HepG2 (cell line): ENCODE results near the gene KCNMA1. TPM values are rescaled to one million over a fixed set of nuclear protein-coding genes. Genes with fewer than 3 reads are reported as not detected.

Experiments used
- ATAC-seq: fragments of 200-7000 bp; cut with Tn5 transposase; 3 replicates; pipeline ENCODE4 v1.9.1; 2020; ENCODE audit warnings: mild to moderate bottlenecking, moderate library complexity
- BruUV-seq: library from RNA; stranded (reverse); fragments of 400-500 nt; replicated peaks from 2 replicates; lab custom pipeline; 2021; lab: Mats Ljungman, UMichigan
- CTCF ChIA-PET: fragments of 300-600 bp; formaldehyde crosslinking; extraction: SDS; loops from one replicate; lab custom pipeline; 2021; ENCODE audit warnings: low total read pairs, inconsistent platforms, low intra/inter-chr PET ratio; lab: Yijun Ruan, JAX
- POLR2A ChIA-PET: fragments of 350-600 bp; sonication (Branson Sonifier 250); formaldehyde crosslinking; loops from one replicate; lab custom pipeline; 2020; ENCODE audit warnings: antibody characterized with exemption, inconsistent platforms; lab: Yijun Ruan, JAX
- DNase-seq: peaks from one replicate; pipeline ENCODE4 v3.0.0-alpha.2; 2015; ENCODE audit warnings: low spot score
- FAIRE-seq: peaks from 3 replicates; lab custom pipeline; 2011; peaks lifted over from hg19 to GRCh38; lab: Jason Lieb, UNC
- H2AFZ ChIP-seq: one replicate; pipeline ENCODE4 v1.6.1; 2011; ENCODE audit warnings: low read length, inconsistent platforms
- H3K27ac ChIP-seq: fragments of 300-600 bp; 3 replicates; pipeline ENCODE4 v1.8.0; 2011; ENCODE audit warnings: mixed run types, mild to moderate bottlenecking, mixed read lengths, low read length, inconsistent platforms; ENCODE audit not compliant: insufficient read depth; ENCODE audit errors: extremely low read length
- H3K27me3 ChIP-seq, 2 experiments: fragments of 200-600 bp in 1 of 2; 2 replicates in 1 of 2; 3 replicates in 1 of 2; pipeline versions ENCODE4 v1.6.0 to v1.8.0; 2011; ENCODE audit warnings: low read length in 2 of 2, mild to moderate bottlenecking in 2 of 2, moderate library complexity in 2 of 2, inconsistent platforms in 1 of 2; ENCODE audit not compliant: insufficient read depth in 2 of 2, control insufficient read depth in 1 of 2
- H3K36me3 ChIP-seq, 2 experiments: fragments of 200-600 bp in 1 of 2; replicated peaks in 1 of 2; 2 replicates in 1 of 2; 3 replicates in 1 of 2; pipeline versions ENCODE4 v1.5.1 to v1.8.0; 2011; ENCODE audit warnings: low read length in 2 of 2, inconsistent platforms in 1 of 2; ENCODE audit not compliant: insufficient read depth in 2 of 2, control insufficient read depth in 1 of 2
- H3K4me1 ChIP-seq: 2 replicates; pipeline ENCODE4 v1.5.1; 2012; ENCODE audit warnings: low read length, inconsistent platforms; ENCODE audit not compliant: insufficient read depth
- H3K4me2 ChIP-seq: 2 replicates; pipeline ENCODE4 v1.6.0; 2011; ENCODE audit warnings: low read depth, low read length, inconsistent platforms
- H3K4me3 ChIP-seq, 3 experiments: fragments of 200-600 bp in 1 of 3; sonication (generic), shearing (Covaris generic) in 1 of 3; replicated peaks in 1 of 3; 2 replicates each; pipeline ENCODE4 v1.5.1; 2011 to 2016; ENCODE audit warnings: low read length in 3 of 3, inconsistent platforms in 2 of 3, low read depth in 2 of 3, mild to moderate bottlenecking in 2 of 3, control low read depth in 1 of 3, mixed read lengths in 1 of 3; ENCODE audit not compliant: insufficient read depth in 1 of 3
- H3K79me2 ChIP-seq: one replicate; pipeline ENCODE4 v1.6.1; 2011; ENCODE audit warnings: low read length, inconsistent platforms; ENCODE audit not compliant: insufficient read depth
- H3K9ac ChIP-seq: 2 replicates; pipeline ENCODE4 v1.6.0; 2011; ENCODE audit warnings: mild to moderate bottlenecking, low read depth, low read length, inconsistent platforms; ENCODE audit not compliant: insufficient read depth
- H3K9me3 ChIP-seq: 2 replicates; pipeline ENCODE4 v1.5.1; 2012; ENCODE audit warnings: mild to moderate bottlenecking, low read length
- H4K20me1 ChIP-seq: 2 replicates; pipeline ENCODE4 v1.6.0; 2011; ENCODE audit warnings: inconsistent platforms, mild to moderate bottlenecking, low read length, moderate library complexity; ENCODE audit not compliant: insufficient read depth
- HNF4A ChIP-seq: sonication (generic); formaldehyde crosslinking; IDR thresholded peaks from 2 replicates; pipeline ENCODE4 v1.4.0; 2020; ENCODE audit warnings: missing genetic modification reagents
- KDM5B ChIP-seq: sonication (generic); formaldehyde crosslinking; IDR thresholded peaks from 2 replicates; pipeline ENCODE4 v1.4.0; 2020; ENCODE audit warnings: missing genetic modification reagents, mild to moderate bottlenecking, borderline replicate concordance
- KLF9 ChIP-seq: IDR thresholded peaks from 2 replicates; pipeline ENCODE4 v1.6.1; 2016; ENCODE audit warnings: low read depth
- NFE2 ChIP-seq: sonication (generic); formaldehyde crosslinking; IDR thresholded peaks from 2 replicates; pipeline ENCODE4 v1.4.0; 2020; ENCODE audit warnings: missing genetic modification reagents
- YEATS4 ChIP-seq: sonication (generic); formaldehyde crosslinking; IDR thresholded peaks from 2 replicates; pipeline ENCODE4 v1.4.0; 2020; ENCODE audit warnings: missing genetic modification reagents, borderline replicate concordance
- ZNF260 ChIP-seq: sonication (generic); formaldehyde crosslinking; IDR thresholded peaks from 2 replicates; pipeline ENCODE4 v1.4.0; 2020; ENCODE audit warnings: missing genetic modification reagents, low read depth, mild to moderate bottlenecking, borderline replicate concordance
- ZNF292 ChIP-seq: sonication (generic); formaldehyde crosslinking; IDR thresholded peaks from 2 replicates; pipeline ENCODE4 v1.8.1; 2022; ENCODE audit warnings: mild to moderate bottlenecking, low read depth, missing genetic modification reagents, borderline replicate concordance
- ZNF550 ChIP-seq: sonication (generic); formaldehyde crosslinking; IDR thresholded peaks from 2 replicates; pipeline ENCODE4 v1.4.0; 2020; ENCODE audit warnings: mild to moderate bottlenecking, missing genetic modification reagents, borderline replicate concordance
- ZNF615 ChIP-seq: sonication (generic); formaldehyde crosslinking; IDR thresholded peaks from 2 replicates; pipeline ENCODE4 v1.5.0; 2020; ENCODE audit warnings: mild to moderate bottlenecking, missing genetic modification reagents, borderline replicate concordance
- ZNF781 ChIP-seq: sonication (generic); formaldehyde crosslinking; IDR thresholded peaks from 2 replicates; pipeline ENCODE4 v1.5.1; 2020; ENCODE audit warnings: borderline replicate concordance, mild to moderate bottlenecking, missing genetic modification reagents; ENCODE audit errors: not compliant biosample characterization
- ZNF841 ChIP-seq: sonication (generic); formaldehyde crosslinking; IDR thresholded peaks from 2 replicates; pipeline ENCODE4 v1.8.1; 2023; ENCODE audit warnings: missing genetic modification reagents, borderline replicate concordance
- WGBS: methylation state at CpG from one replicate; pipeline ENCODE4 v1.1.6; 2017; ENCODE audit warnings: low lambda C conversion rate; 5-methylcytosine and 5-hydroxymethylcytosine counted together
- in situ Hi-C: cut with HindIII; loops from 2 replicates; pipeline ENCODE4 v1.10.0; 2017; ENCODE audit warnings: low pct_unique_long_range_greater_than_20kb; ENCODE audit not compliant: extremely low pct_ligation_motif_present
- intact Hi-C: fragments of 100-400 bp; cut with micrococcal nuclease; formaldehyde crosslinking; loops from one replicate; pipeline ENCODE4 v1.10.0; 2022; ENCODE audit not compliant: unreplicated experiment
- polyA plus RNA-seq, 8 experiments: library from polyadenylated mRNA; depleted of rRNA in 3 of 8; stranded (reverse) in 7 of 8; unstranded in 1 of 8; fragments of >200 nt; fragmentation: Illumina TruSeq in 4 of 8; extraction: Trizol in 4 of 8; gene quantifications; 2 replicates each; pipeline versions ENCODE4 v1.2.1 to v1.2.3, GENCODE V29; 2011 to 2016; ENCODE audit warnings: low read depth in 4 of 8, missing spikeins in 1 of 8, mixed read lengths in 1 of 8; ENCODE audit not compliant: insufficient read depth in 1 of 8
- total RNA-seq, 5 experiments: library from RNA; depleted of rRNA; stranded (reverse); fragments of >200 nt; fragmentation: Illumina TruSeq; extraction: Trizol; gene quantifications; 2 replicates each; pipeline ENCODE4 v1.2.3, GENCODE V29; 2016; ENCODE audit warnings: low read depth in 1 of 5
- TF ChIP-seq, protein P1 (sequence below): sonication (generic); formaldehyde crosslinking; IDR thresholded peaks from 2 replicates; pipeline ENCODE4 v1.4.0; 2020; ENCODE audit warnings: missing genetic modification reagents, borderline replicate concordance

The KCNMA1 gene
- total and polyA plus RNA-seq, 2 of the 13 experiments (the other 11 are each of a cell fraction or from before 2014, with no cell fraction given) = 0.02 TPM; not detected in 1

DNA sequence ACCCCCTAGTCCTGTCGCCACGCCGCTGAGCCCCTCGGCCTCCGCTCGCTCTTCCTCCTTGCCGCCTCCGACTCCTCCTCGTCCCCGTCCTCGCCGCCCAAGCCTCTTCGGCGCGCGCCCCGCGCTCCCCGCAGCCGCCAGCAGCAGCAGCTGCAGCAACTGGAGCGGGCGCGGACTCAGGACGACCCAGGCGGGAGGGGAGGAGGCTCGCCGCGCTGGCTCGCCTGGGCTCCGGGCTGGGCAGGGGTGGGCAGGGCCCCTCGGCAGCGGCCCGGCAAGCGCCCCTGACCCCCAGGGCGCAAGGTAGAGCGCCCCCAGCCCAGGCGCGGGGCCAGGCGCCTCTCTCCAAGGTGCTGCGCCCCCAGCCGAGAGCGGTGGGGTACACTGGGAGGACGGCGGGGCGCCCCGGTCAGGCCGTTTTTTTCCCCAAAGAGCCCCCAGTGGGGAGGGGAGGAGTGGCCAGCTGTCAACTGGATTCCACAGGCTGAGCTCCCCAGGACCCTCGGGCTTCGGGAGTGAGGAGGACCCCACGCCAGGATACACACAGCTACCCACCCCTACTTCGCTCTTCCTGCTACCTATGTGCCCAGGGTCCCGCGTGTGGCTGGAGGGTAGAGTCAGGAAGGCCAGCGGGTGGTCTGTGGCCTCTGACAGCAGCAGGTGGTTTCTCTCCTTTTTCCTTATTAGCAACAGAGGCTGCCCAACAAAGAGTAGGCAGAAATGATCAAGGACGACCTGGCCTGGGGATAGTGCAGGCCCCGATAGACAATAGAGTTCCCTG, 903 bp upstream of the KCNMA1 start:
- no peak overlapping the region for H3K4me2 ChIP-seq
- H3K27ac ChIP-seq = no peak overlapping the region
- DNase-seq = no peak
- ChIA-PET POLR2A (no interaction called here), CTCF (no interaction called here)
- H3K27me3 ChIP-seq = peaks cover 4 to 30% of the 10 kb centered on the region in 2 experiments; a peak in 4 of 5 replicates
- no TSS peak for BruUV-seq
- TF ChIP-seq ZNF615 (CRISPR knock-in tag) = no peak
- TF ChIP-seq KLF9 (CRISPR knock-in tag) = no peak
- no peak for TF ChIP-seq ZNF550 (CRISPR knock-in tag)
- TF ChIP-seq ZNF781 = no peak
- no peak for TF ChIP-seq ZNF841 (CRISPR knock-in tag)
- no peak for TF ChIP-seq ZNF260 (CRISPR knock-in tag)
- TF ChIP-seq HNF4A (CRISPR knock-in tag) = no peak
- WGBS = 25% methylated on average over 22 of the region's 56 CpGs
- H2AFZ ChIP-seq = no peak overlapping the region
- intact Hi-C loops (no loop called here), in situ Hi-C loops (no loop called here)
- no peak overlapping the region for H3K9ac ChIP-seq
- no peaks in the 10 kb centered on the region for H3K36me3 ChIP-seq
- H3K4me3 ChIP-seq = no peak overlapping the region
- no peaks in the 10 kb centered on the region for H3K4me1 ChIP-seq
- H3K79me2 ChIP-seq = no peaks in the 10 kb centered on the region
- no peaks in the 10 kb centered on the region for H3K9me3 ChIP-seq
- ATAC-seq = no peak
- FAIRE-seq = no peak
- no peaks in the 10 kb centered on the region for H4K20me1 ChIP-seq

DNA sequence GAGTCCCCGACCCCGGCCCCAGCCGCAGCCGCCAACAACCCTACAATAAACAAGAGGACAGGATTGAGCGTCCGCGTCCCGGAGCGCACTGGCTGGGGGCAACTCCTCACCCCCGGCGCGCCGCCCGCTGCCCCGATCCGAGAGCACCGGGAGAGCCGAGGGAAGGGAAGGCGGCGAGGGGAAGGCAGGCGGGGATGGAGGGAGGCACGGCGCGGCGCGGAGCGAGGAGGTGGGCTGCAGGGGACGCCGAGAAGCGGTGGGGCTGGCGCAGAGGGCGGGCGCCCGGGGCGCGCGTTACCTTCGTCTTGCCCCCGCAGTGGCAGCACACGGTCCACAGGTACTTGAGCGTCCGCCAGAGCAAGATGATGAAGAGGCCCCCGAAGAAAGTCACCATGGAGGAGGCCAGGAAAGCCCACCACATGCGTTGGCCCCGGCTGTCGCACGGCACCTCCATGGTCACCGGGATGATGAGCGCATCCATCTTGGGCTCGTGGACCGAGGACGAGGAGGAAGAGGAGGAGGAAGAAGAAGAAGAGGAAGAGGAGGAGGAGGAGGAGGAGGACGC, 559 bp downstream of the KCNMA1 start:
- Histone ChIP-seq H3K9ac (no peak overlapping the region), H3K4me2 (no peak overlapping the region), H4K20me1 (no peaks in the 10 kb centered on the region), H3K4me1 (no peaks in the 10 kb centered on the region), H3K27me3 (peaks cover 4 to 30% of the 10 kb centered on the region in 2 experiments; a peak in 4 of 5 replicates), H3K9me3 (no peaks in the 10 kb centered on the region), H3K36me3 (no peaks in the 10 kb centered on the region), H2AFZ (no peak overlapping the region), H3K27ac (no peak overlapping the region), H3K79me2 (no peaks in the 10 kb centered on the region), H3K4me3 (no peak overlapping the region)
- DNase-seq (no peak), ATAC-seq (no peak), FAIRE-seq (no peak)
- intact Hi-C loops = no loop called here
- in situ Hi-C loops = no loop called here
- ChIA-PET CTCF (no interaction called here), POLR2A (no interaction called here)
- no TSS peak for BruUV-seq
- WGBS = 33% methylated on average over 41 of the region's 53 CpGs
- no peak for TF ChIP-seq NFE2 (CRISPR knock-in tag)
- TF ChIP-seq ZNF292 (CRISPR knock-in tag) = no peak
- no peak for TF ChIP-seq YEATS4 (CRISPR knock-in tag)
- TF ChIP-seq KDM5B (CRISPR knock-in tag) = no peak
- TF ChIP-seq, protein P1, sequence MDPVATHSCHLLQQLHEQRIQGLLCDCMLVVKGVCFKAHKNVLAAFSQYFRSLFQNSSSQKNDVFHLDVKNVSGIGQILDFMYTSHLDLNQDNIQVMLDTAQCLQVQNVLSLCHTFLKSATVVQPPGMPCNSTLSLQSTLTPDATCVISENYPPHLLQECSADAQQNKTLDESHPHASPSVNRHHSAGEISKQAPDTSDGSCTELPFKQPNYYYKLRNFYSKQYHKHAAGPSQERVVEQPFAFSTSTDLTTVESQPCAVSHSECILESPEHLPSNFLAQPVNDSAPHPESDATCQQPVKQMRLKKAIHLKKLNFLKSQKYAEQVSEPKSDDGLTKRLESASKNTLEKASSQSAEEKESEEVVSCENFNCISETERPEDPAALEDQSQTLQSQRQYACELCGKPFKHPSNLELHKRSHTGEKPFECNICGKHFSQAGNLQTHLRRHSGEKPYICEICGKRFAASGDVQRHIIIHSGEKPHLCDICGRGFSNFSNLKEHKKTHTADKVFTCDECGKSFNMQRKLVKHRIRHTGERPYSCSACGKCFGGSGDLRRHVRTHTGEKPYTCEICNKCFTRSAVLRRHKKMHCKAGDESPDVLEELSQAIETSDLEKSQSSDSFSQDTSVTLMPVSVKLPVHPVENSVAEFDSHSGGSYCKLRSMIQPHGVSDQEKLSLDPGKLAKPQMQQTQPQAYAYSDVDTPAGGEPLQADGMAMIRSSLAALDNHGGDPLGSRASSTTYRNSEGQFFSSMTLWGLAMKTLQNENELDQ (CRISPR knock-in tag) = no peak
